HepG2 (cell line): ENCODE results near the gene SYT1. TPM values are rescaled to one million over a fixed set of nuclear protein-coding genes. Genes with fewer than 3 reads are reported as not detected.

Source experiments
- ATAC-seq: fragments of 200-7000 bp; cut with Tn5 transposase; 3 replicates; pipeline ENCODE4 v1.9.1; 2020; ENCODE audit warnings: mild to moderate bottlenecking, moderate library complexity
- BruUV-seq: library from RNA; stranded (reverse); fragments of 400-500 nt; replicated peaks from 2 replicates; lab custom pipeline; 2021; lab: Mats Ljungman, UMichigan
- CTCF ChIA-PET: fragments of 300-600 bp; formaldehyde crosslinking; extraction: SDS; loops from one replicate; lab custom pipeline; 2021; ENCODE audit warnings: low total read pairs, inconsistent platforms, low intra/inter-chr PET ratio; lab: Yijun Ruan, JAX
- POLR2A ChIA-PET: fragments of 350-600 bp; sonication (Branson Sonifier 250); formaldehyde crosslinking; loops from one replicate; lab custom pipeline; 2020; ENCODE audit warnings: antibody characterized with exemption, inconsistent platforms; lab: Yijun Ruan, JAX
- DNase-seq: peaks from one replicate; pipeline ENCODE4 v3.0.0-alpha.2; 2015; ENCODE audit warnings: low spot score
- FAIRE-seq: peaks from 3 replicates; lab custom pipeline; 2011; peaks lifted over from hg19 to GRCh38; lab: Jason Lieb, UNC
- H2AFZ ChIP-seq: one replicate; pipeline ENCODE4 v1.6.1; 2011; ENCODE audit warnings: low read length, inconsistent platforms
- H3K27ac ChIP-seq: fragments of 300-600 bp; 3 replicates; pipeline ENCODE4 v1.8.0; 2011; ENCODE audit warnings: mixed run types, mild to moderate bottlenecking, mixed read lengths, low read length, inconsistent platforms; ENCODE audit not compliant: insufficient read depth; ENCODE audit errors: extremely low read length
- H3K27me3 ChIP-seq, 2 experiments: fragments of 200-600 bp in 1 of 2; 2 replicates in 1 of 2; 3 replicates in 1 of 2; pipeline versions ENCODE4 v1.6.0 to v1.8.0; 2011; ENCODE audit warnings: low read length in 2 of 2, mild to moderate bottlenecking in 2 of 2, moderate library complexity in 2 of 2, inconsistent platforms in 1 of 2; ENCODE audit not compliant: insufficient read depth in 2 of 2, control insufficient read depth in 1 of 2
- H3K36me3 ChIP-seq, 2 experiments: fragments of 200-600 bp in 1 of 2; replicated peaks in 1 of 2; 2 replicates in 1 of 2; 3 replicates in 1 of 2; pipeline versions ENCODE4 v1.5.1 to v1.8.0; 2011; ENCODE audit warnings: low read length in 2 of 2, inconsistent platforms in 1 of 2; ENCODE audit not compliant: insufficient read depth in 2 of 2, control insufficient read depth in 1 of 2
- H3K4me1 ChIP-seq: 2 replicates; pipeline ENCODE4 v1.5.1; 2012; ENCODE audit warnings: low read length, inconsistent platforms; ENCODE audit not compliant: insufficient read depth
- H3K4me2 ChIP-seq: 2 replicates; pipeline ENCODE4 v1.6.0; 2011; ENCODE audit warnings: low read depth, low read length, inconsistent platforms
- H3K4me3 ChIP-seq, 3 experiments: fragments of 200-600 bp in 1 of 3; sonication (generic), shearing (Covaris generic) in 1 of 3; replicated peaks in 1 of 3; 2 replicates each; pipeline ENCODE4 v1.5.1; 2011 to 2016; ENCODE audit warnings: low read length in 3 of 3, inconsistent platforms in 2 of 3, low read depth in 2 of 3, mild to moderate bottlenecking in 2 of 3, control low read depth in 1 of 3, mixed read lengths in 1 of 3; ENCODE audit not compliant: insufficient read depth in 1 of 3
- H3K79me2 ChIP-seq: one replicate; pipeline ENCODE4 v1.6.1; 2011; ENCODE audit warnings: low read length, inconsistent platforms; ENCODE audit not compliant: insufficient read depth
- H3K9ac ChIP-seq: 2 replicates; pipeline ENCODE4 v1.6.0; 2011; ENCODE audit warnings: mild to moderate bottlenecking, low read depth, low read length, inconsistent platforms; ENCODE audit not compliant: insufficient read depth
- H3K9me3 ChIP-seq: 2 replicates; pipeline ENCODE4 v1.5.1; 2012; ENCODE audit warnings: mild to moderate bottlenecking, low read length
- H4K20me1 ChIP-seq: 2 replicates; pipeline ENCODE4 v1.6.0; 2011; ENCODE audit warnings: inconsistent platforms, mild to moderate bottlenecking, low read length, moderate library complexity; ENCODE audit not compliant: insufficient read depth
- CBX2 ChIP-seq, 2 experiments: fragments of 200-600 bp in 1 of 2; sonication (generic); formaldehyde crosslinking in 1 of 2; IDR thresholded peaks; 2 replicates each; pipeline versions ENCODE4 v1.7.0 to v1.8.1; 2018 to 2022; ENCODE audit warnings: low read depth in 2 of 2, low read length in 1 of 2, mild to moderate bottlenecking in 1 of 2, missing genetic modification reagents in 1 of 2
- GTF3A ChIP-seq: sonication (generic); formaldehyde crosslinking; conservative IDR thresholded peaks from 2 replicates; pipeline ENCODE4 v1.4.0; 2020; ENCODE audit warnings: mild to moderate bottlenecking, missing genetic modification reagents
- MAFK ChIP-seq, 2 experiments: IDR thresholded peaks in 1 of 2; conservative IDR thresholded peaks in 1 of 2; 2 replicates each; pipeline ENCODE4 v1.6.1; 2011; ENCODE audit warnings: improper control_type of control experiment in 2 of 2, low read length in 2 of 2
- RARG ChIP-seq: sonication (generic); formaldehyde crosslinking; IDR thresholded peaks from 2 replicates; pipeline ENCODE4 v1.4.0; 2020; ENCODE audit warnings: low read depth, mild to moderate bottlenecking, missing genetic modification reagents
- TOE1 ChIP-seq: sonication (generic); formaldehyde crosslinking; IDR thresholded peaks from 2 replicates; pipeline ENCODE4 v1.4.0; 2020; ENCODE audit warnings: mild to moderate bottlenecking, missing genetic modification reagents
- ZBTB38 ChIP-seq: sonication (generic); formaldehyde crosslinking; IDR thresholded peaks from 2 replicates; pipeline ENCODE4 v1.5.1; 2020; ENCODE audit warnings: mild to moderate bottlenecking, missing genetic modification reagents
- ZC3H4 ChIP-seq: sonication (generic); formaldehyde crosslinking; IDR thresholded peaks from 2 replicates; pipeline ENCODE4 v1.4.0; 2020; ENCODE audit warnings: missing genetic modification reagents, borderline replicate concordance
- ZMYM3 ChIP-seq: sonication (generic); formaldehyde crosslinking; IDR thresholded peaks from 2 replicates; pipeline ENCODE4 v1.5.1; 2020; ENCODE audit warnings: mild to moderate bottlenecking, missing genetic modification reagents
- ZNF160 ChIP-seq: sonication (generic); formaldehyde crosslinking; IDR thresholded peaks from 2 replicates; pipeline ENCODE4 v1.8.0; 2022; ENCODE audit warnings: mild to moderate bottlenecking, inconsistent platforms, missing genetic modification reagents
- ZNF17 ChIP-seq: sonication (generic); formaldehyde crosslinking; IDR thresholded peaks from 2 replicates; pipeline ENCODE4 v1.5.0; 2020; ENCODE audit warnings: mild to moderate bottlenecking, missing genetic modification reagents
- ZNF230 ChIP-seq: sonication (generic); formaldehyde crosslinking; IDR thresholded peaks from 2 replicates; pipeline ENCODE4 v1.4.0; 2020; ENCODE audit warnings: mild to moderate bottlenecking, missing genetic modification reagents
- WGBS: methylation state at CpG from one replicate; pipeline ENCODE4 v1.1.6; 2017; ENCODE audit warnings: low lambda C conversion rate; 5-methylcytosine and 5-hydroxymethylcytosine counted together
- in situ Hi-C: cut with HindIII; loops from 2 replicates; pipeline ENCODE4 v1.10.0; 2017; ENCODE audit warnings: low pct_unique_long_range_greater_than_20kb; ENCODE audit not compliant: extremely low pct_ligation_motif_present
- intact Hi-C: fragments of 100-400 bp; cut with micrococcal nuclease; formaldehyde crosslinking; loops from one replicate; pipeline ENCODE4 v1.10.0; 2022; ENCODE audit not compliant: unreplicated experiment
- polyA plus RNA-seq, 8 experiments: library from polyadenylated mRNA; depleted of rRNA in 3 of 8; stranded (reverse) in 7 of 8; unstranded in 1 of 8; fragments of >200 nt; fragmentation: Illumina TruSeq in 4 of 8; extraction: Trizol in 4 of 8; gene quantifications; 2 replicates each; pipeline versions ENCODE4 v1.2.1 to v1.2.3, GENCODE V29; 2011 to 2016; ENCODE audit warnings: low read depth in 4 of 8, missing spikeins in 1 of 8, mixed read lengths in 1 of 8; ENCODE audit not compliant: insufficient read depth in 1 of 8
- total RNA-seq, 5 experiments: library from RNA; depleted of rRNA; stranded (reverse); fragments of >200 nt; fragmentation: Illumina TruSeq; extraction: Trizol; gene quantifications; 2 replicates each; pipeline ENCODE4 v1.2.3, GENCODE V29; 2016; ENCODE audit warnings: low read depth in 1 of 5
- TF ChIP-seq, protein P1 (sequence below): sonication (generic); formaldehyde crosslinking; IDR thresholded peaks from 2 replicates; pipeline ENCODE4; 2020; ENCODE audit warnings: missing genetic modification reagents, mild to moderate bottlenecking, borderline replicate concordance

The SYT1 gene
- total and polyA plus RNA-seq, 2 of the 13 experiments (the other 11 are each of a cell fraction or from before 2014, with no cell fraction given), result not detected

GRCh38 chr12:79073506-79073905 is 208.9 kb downstream of the SYT1 start:
- ATAC-seq, result no peak
- in situ Hi-C loops (no loop called here), intact Hi-C loops (no loop called here)
- 2% methylated on average over 2 of the region's 2 CpGs for WGBS
- H3K9me3 ChIP-seq, result no peaks in the 10 kb centered on the region
- H2AFZ ChIP-seq, result no peak overlapping the region
- no peak overlapping the region for H3K9ac ChIP-seq
- H3K4me1 ChIP-seq, result no peaks in the 10 kb centered on the region
- ChIA-PET POLR2A (no interaction called here), CTCF (no interaction called here)
- H3K27ac ChIP-seq, result no peak overlapping the region
- no peak for FAIRE-seq
- DNase-seq, result no peak
- no peaks in the 10 kb centered on the region for H3K27me3 ChIP-seq
- H4K20me1 ChIP-seq, result no peaks in the 10 kb centered on the region
- H3K4me3 ChIP-seq, result no peak overlapping the region
- no peak overlapping the region for H3K4me2 ChIP-seq
- H3K36me3 ChIP-seq, result no peaks in the 10 kb centered on the region
- no peak for TF ChIP-seq ZC3H4 (CRISPR knock-in tag)
- TF ChIP-seq, protein P1, sequence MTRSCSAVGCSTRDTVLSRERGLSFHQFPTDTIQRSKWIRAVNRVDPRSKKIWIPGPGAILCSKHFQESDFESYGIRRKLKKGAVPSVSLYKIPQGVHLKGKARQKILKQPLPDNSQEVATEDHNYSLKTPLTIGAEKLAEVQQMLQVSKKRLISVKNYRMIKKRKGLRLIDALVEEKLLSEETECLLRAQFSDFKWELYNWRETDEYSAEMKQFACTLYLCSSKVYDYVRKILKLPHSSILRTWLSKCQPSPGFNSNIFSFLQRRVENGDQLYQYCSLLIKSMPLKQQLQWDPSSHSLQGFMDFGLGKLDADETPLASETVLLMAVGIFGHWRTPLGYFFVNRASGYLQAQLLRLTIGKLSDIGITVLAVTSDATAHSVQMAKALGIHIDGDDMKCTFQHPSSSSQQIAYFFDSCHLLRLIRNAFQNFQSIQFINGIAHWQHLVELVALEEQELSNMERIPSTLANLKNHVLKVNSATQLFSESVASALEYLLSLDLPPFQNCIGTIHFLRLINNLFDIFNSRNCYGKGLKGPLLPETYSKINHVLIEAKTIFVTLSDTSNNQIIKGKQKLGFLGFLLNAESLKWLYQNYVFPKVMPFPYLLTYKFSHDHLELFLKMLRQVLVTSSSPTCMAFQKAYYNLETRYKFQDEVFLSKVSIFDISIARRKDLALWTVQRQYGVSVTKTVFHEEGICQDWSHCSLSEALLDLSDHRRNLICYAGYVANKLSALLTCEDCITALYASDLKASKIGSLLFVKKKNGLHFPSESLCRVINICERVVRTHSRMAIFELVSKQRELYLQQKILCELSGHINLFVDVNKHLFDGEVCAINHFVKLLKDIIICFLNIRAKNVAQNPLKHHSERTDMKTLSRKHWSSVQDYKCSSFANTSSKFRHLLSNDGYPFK (CRISPR knock-in tag), result no peak
- peak; percentile 34 to 79; a peak in 3 of 4 replicates for TF ChIP-seq MAFK (conservative IDR thresholded peaks at IDR 0.05 in 1 of 2, IDR thresholded peaks at IDR 0.05 in 1 of 2; ENCODE audit: low read length in 2 of 2)
- TF ChIP-seq ZNF230 (CRISPR knock-in tag), result no peak
- BruUV-seq, result no TSS peak
- no peaks in the 10 kb centered on the region for H3K79me2 ChIP-seq

- Histone ChIP-seq H3K4me2 (no peak overlapping the region), H3K27ac (no peak overlapping the region), H4K20me1 (no peaks in the 10 kb centered on the region), H3K9me3 (no peaks in the 10 kb centered on the region), H3K36me3 (no peaks in the 10 kb centered on the region), H3K4me3 (no peak overlapping the region), H3K27me3 (no peaks in the 10 kb centered on the region), H3K79me2 (no peaks in the 10 kb centered on the region), H2AFZ (no peak overlapping the region), H3K4me1 (no peaks in the 10 kb centered on the region), H3K9ac (no peak overlapping the region)
- ChIA-PET POLR2A (no interaction called here), CTCF (no interaction called here)
- BruUV-seq, result no TSS peak
- ATAC-seq, result no peak
- 3% methylated on average over 1 of the region's 1 CpG for WGBS
- intact Hi-C loops, result no loop called here
- in situ Hi-C loops, result no loop called here
- no peak for DNase-seq
- FAIRE-seq, result no peak
- TF ChIP-seq ZBTB38 (CRISPR knock-in tag), result no peak
- TF ChIP-seq ZNF17 (CRISPR knock-in tag), result no peak
- no peak for TF ChIP-seq TOE1
- TF ChIP-seq RARG (CRISPR knock-in tag), result no peak
- TF ChIP-seq ZNF160 (CRISPR knock-in tag), result no peak
- no peak for TF ChIP-seq CBX2 (IDR thresholded peaks at IDR 0.05; ENCODE audit: low read depth, low read length)
- no peak for TF ChIP-seq CBX2 (CRISPR knock-in tag; IDR thresholded peaks at IDR 0.05; ENCODE audit: low read depth)
- TF ChIP-seq GTF3A (CRISPR knock-in tag), result no peak
- no peak for TF ChIP-seq ZMYM3
- TF ChIP-seq, all 625 proteins: peak for 0
Observed at GRCh38 chr12:79082595-79082994, 218.0 kb downstream of the SYT1 start.
